Thymus (tissue), 11 donors: Measurements from ENCODE around the gene PRKN. TPM values are rescaled to one million over a fixed set of nuclear protein-coding genes. Genes with fewer than 3 reads are reported as not detected.
"Not testable (repeated sequence)": the region's sequence is repeated elsewhere in the genome, so short reads cannot be mapped to it uniquely, and the experiment has no call there.

Source experiments
- DNase-seq, 9 donors: peaks; one replicate each; pipeline ENCODE4 v3.0.0-alpha.2; 2013; ENCODE audit warnings: low spot score in 9 of 9, low read depth in 6 of 9, missing footprints in 1 of 9
- H3K27ac ChIP-seq, 2 donors: one replicate each; pipeline ENCODE4 v1.5.1; 2013; ENCODE audit warnings: control low read depth in 1 of 2, low read depth in 1 of 2, low read length in 1 of 2, mild to moderate bottlenecking in 1 of 2, moderate library complexity in 1 of 2
- H3K27me3 ChIP-seq, 2 donors: one replicate each; pipeline ENCODE4 v1.5.1; 2013; ENCODE audit warnings: low read length in 1 of 2; ENCODE audit not compliant: control insufficient read depth in 2 of 2, insufficient read depth in 1 of 2
- H3K36me3 ChIP-seq, 2 donors: one replicate each; pipeline ENCODE4 v1.5.1; 2013; ENCODE audit warnings: low read length in 1 of 2, mild to moderate bottlenecking in 1 of 2, moderate library complexity in 1 of 2; ENCODE audit not compliant: control insufficient read depth in 2 of 2, insufficient read depth in 2 of 2
- H3K4me1 ChIP-seq, 2 donors: one replicate each; pipeline ENCODE4 v1.5.1; 2013; ENCODE audit warnings: low read length in 2 of 2; ENCODE audit not compliant: control insufficient read depth in 2 of 2, insufficient read depth in 2 of 2
- H3K4me3 ChIP-seq, 2 donors: one replicate each; pipeline ENCODE4 v1.5.1; 2013; ENCODE audit warnings: low read length in 2 of 2, control low read depth in 1 of 2, mild to moderate bottlenecking in 1 of 2
- H3K9me3 ChIP-seq, 2 donors: one replicate each; pipeline ENCODE4 v1.5.1; 2013; ENCODE audit warnings: low read length in 1 of 2, mild to moderate bottlenecking in 1 of 2; ENCODE audit not compliant: control insufficient read depth in 2 of 2, insufficient read depth in 1 of 2
- WGBS: extraction: QIAGEN DNeasy Blood & Tissue Kit; methylation state at CpG from one replicate; pipeline ENCODE4 v1.1.7; 2013; 5-methylcytosine and 5-hydroxymethylcytosine counted together
- polyA plus RNA-seq: library from polyadenylated mRNA; stranded (reverse); fragments of 200-250 nt; gene quantifications from one replicate; pipeline ENCODE4 v1.2.3, GENCODE V29; 2013
- total RNA-seq: library from RNA; stranded (reverse); fragments of 120-200 nt; gene quantifications from one replicate; pipeline ENCODE4 v1.2.4, GENCODE V29; 2013
- donor health status: healthy.

Gene PRKN
- total and polyA plus RNA-seq, 2 donors, result 0.48 to 0.71 TPM

DNA sequence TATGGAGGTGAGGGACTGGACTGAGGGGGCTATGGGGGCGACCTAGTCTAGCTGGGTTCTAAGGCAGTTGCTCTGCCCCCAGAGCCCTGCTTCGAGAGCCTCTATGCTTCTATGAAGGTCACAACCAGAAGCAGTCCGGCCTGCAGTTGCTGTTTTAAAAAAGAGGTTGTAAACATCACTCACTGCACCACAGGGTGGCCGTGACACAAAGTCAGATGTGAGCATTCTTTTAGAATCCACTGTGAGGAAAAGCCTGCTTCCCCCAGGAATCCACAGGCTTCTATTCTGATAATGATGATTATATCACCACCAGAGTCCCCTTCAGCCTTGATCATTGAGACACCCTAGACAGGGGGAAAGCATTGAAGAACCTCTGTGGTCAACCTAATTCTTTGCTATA, 1224.0 kb downstream of the PRKN start:
- DNase-seq, result no peak
- no peaks in the 10 kb centered on the region for H3K9me3 ChIP-seq
- 63% methylated on average over 4 of the region's 4 CpGs for WGBS
- no peak overlapping the region for H3K4me3 ChIP-seq
- no peak overlapping the region for H3K27ac ChIP-seq
- H3K4me1 ChIP-seq, result peaks cover 0 to 3% of the 10 kb centered on the region in 2 donors
- no peaks in the 10 kb centered on the region for H3K27me3 ChIP-seq
- no peaks in the 10 kb centered on the region for H3K36me3 ChIP-seq

GRCh38 chr6:161498881-161499280, 1228.7 kb downstream of the PRKN start:
- Histone ChIP-seq H3K4me3 (no peak overlapping the region), H3K9me3 (no peaks in the 10 kb centered on the region), H3K27me3 (no peaks in the 10 kb centered on the region), H3K36me3 (no peaks in the 10 kb centered on the region), H3K4me1 (peaks cover 0 to 3% of the 10 kb centered on the region in 2 donors), H3K27ac (no peak overlapping the region)
- WGBS, result 95% methylated on average over 4 of the region's 4 CpGs
- no peak for DNase-seq

GRCh38 chr6:161498359-161498758, 1229.2 kb downstream of the PRKN start:
- WGBS, result 57% methylated on average over 7 of the region's 7 CpGs
- no peaks in the 10 kb centered on the region for H3K9me3 ChIP-seq
- no peak overlapping the region for H3K27ac ChIP-seq
- no peak for DNase-seq
- H3K4me3 ChIP-seq, result no peak overlapping the region
- no peaks in the 10 kb centered on the region for H3K27me3 ChIP-seq
- no peaks in the 10 kb centered on the region for H3K36me3 ChIP-seq
- H3K4me1 ChIP-seq, result peaks cover 0 to under 1% of the 10 kb centered on the region in 2 donors

- Histone ChIP-seq H3K4me1 (no peaks in the 10 kb centered on the region), H3K9me3 (no peaks in the 10 kb centered on the region), H3K27ac (no peak overlapping the region), H3K27me3 (no peaks in the 10 kb centered on the region), H3K4me3 (no peak overlapping the region), H3K36me3 (no peaks in the 10 kb centered on the region)
- WGBS, result 92% methylated on average over 8 of the region's 8 CpGs
- DNase-seq, result no peak
These were observed 1230.6 kb downstream of the PRKN start for GRCh38 chr6:161496941-161497340.

GRCh38 chr6:161496271-161496670, 1231.3 kb downstream of the PRKN start:
- H3K9me3 ChIP-seq, H3K4me1 ChIP-seq, DNase-seq, H3K4me3 ChIP-seq, H3K27ac ChIP-seq, H3K27me3 ChIP-seq, H3K36me3 ChIP-seq: not testable (repeated sequence)
- 88% methylated on average over 4 of the region's 4 CpGs for WGBS

- H3K27me3 ChIP-seq, result no peaks in the 10 kb centered on the region
- WGBS, result 82% methylated on average over 7 of the region's 7 CpGs
These were observed 1233.0 kb downstream of the PRKN start for GRCh38 chr6:161494566-161494965.

GRCh38 chr6:161493576-161494118, 1233.9 kb downstream of the PRKN start:
- H3K27ac ChIP-seq, result no peak overlapping the region
- 92% methylated on average over 13 of the region's 13 CpGs for WGBS
- no peaks in the 10 kb centered on the region for H3K27me3 ChIP-seq
- H3K4me3 ChIP-seq, result no peak overlapping the region
- H3K9me3 ChIP-seq, result no peaks in the 10 kb centered on the region
- no peak for DNase-seq
- no peaks in the 10 kb centered on the region for H3K4me1 ChIP-seq
- no peaks in the 10 kb centered on the region for H3K36me3 ChIP-seq

More at GRCh38 chr6:161494566-161494965, 1233.0 kb downstream of the PRKN start:
- Histone ChIP-seq H3K4me1 (no peaks in the 10 kb centered on the region), H3K36me3 (no peaks in the 10 kb centered on the region), H3K4me3 (no peak overlapping the region), H3K27ac (no peak overlapping the region), H3K9me3 (no peaks in the 10 kb centered on the region)
- no peak for DNase-seq

DNA sequence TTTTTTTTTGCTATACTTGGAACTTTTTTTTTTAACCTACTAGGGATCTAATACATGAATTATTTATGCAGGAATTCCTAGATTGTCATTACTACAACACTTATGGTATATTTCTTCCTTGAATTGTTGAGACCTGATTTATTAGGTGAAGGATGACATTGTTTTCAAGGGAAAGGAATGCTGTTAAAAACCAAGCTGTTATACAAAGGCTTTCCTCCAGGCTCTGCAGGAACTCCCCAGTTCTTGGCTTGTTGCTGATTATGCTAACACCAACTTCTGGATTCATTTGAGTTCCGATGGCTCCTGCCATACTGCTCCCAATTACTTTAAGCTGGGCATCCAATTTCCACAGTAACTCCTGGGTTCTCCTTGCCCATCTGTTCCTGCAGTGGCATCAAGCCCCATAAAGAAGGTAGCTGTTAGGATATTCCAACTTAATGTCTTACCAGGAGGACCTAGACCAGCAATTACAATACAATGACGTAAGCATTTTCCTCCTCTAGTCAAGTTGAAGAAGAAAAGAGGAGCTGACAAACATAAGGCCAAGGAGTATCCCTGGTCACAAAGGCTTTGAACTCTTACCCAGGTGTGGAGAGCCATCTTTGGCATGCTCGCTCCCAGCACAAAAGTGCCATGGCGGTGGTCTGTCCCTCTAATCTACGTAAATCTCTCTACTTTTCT, 1237.8 kb downstream of the PRKN start:
- 87% methylated on average over 5 of the region's 5 CpGs for WGBS
- no peak overlapping the region for H3K4me3 ChIP-seq

GRCh38 chr6:161487694-161488093, 1239.9 kb downstream of the PRKN start:
- Histone ChIP-seq H3K9me3 (no peaks in the 10 kb centered on the region), H3K4me1 (no peaks in the 10 kb centered on the region), H3K4me3 (no peak overlapping the region), H3K27ac (no peak overlapping the region), H3K27me3 (no peaks in the 10 kb centered on the region), H3K36me3 (no peaks in the 10 kb centered on the region)
- no peak for DNase-seq
- whole genome bisulfite sequencing, result 84% methylated on average over 5 of the region's 5 CpGs

More for the DNA sequence above, 1237.8 kb downstream of the PRKN start:
- Histone ChIP-seq H3K27me3 (no peaks in the 10 kb centered on the region), H3K4me1 (no peaks in the 10 kb centered on the region), H3K36me3 (no peaks in the 10 kb centered on the region), H3K9me3 (no peaks in the 10 kb centered on the region), H3K27ac (no peak overlapping the region)
- DNase-seq, result no peak
